ENCODE results near the gene OGDH.

OGDH gene

GRCh38 chr7:44743750-44744149, 137.3 kb downstream of the OGDH start:
- no peak for DNase-seq

- DNase-seq, result peak; percentile 98
Observed at GRCh38 chr7:44748045-44748947, 141.9 kb downstream of the OGDH start, which contains the start of gene ZMIZ2. ZMIZ2 (plus strand) TSS chr7:44748847; CDS start chr7:44756250, 7,403 bp downstream.

GRCh38 chr7:44748948-44749731, 142.7 kb downstream of the OGDH start:
- DNase-seq, result no peak

GRCh38 chr7:44749992-44750391, 143.6 kb downstream of the OGDH start:
- no peak for DNase-seq

GRCh38 chr7:44750424-44750823, 144.0 kb downstream of the OGDH start:
- DNase-seq, result no peak

- DNase-seq, result peak; percentile 82
Observed at GRCh38 chr7:44750921-44751571, 144.6 kb downstream of the OGDH start.

GRCh38 chr7:44752822-44753221, 146.4 kb downstream of the OGDH start:
- DNase-seq, result no peak

- DNase-seq, result no peak
Observed at GRCh38 chr7:44754802-44755697, 148.6 kb downstream of the OGDH start.

GRCh38 chr7:44755698-44756627, 149.5 kb downstream of the OGDH start:
- DNase-seq, result no peak

- no peak for DNase-seq
Observed at GRCh38 chr7:44756904-44757303, 150.5 kb downstream of the OGDH start.

- no peak for DNase-seq
Observed at GRCh38 chr7:44757311-44757710, 150.9 kb downstream of the OGDH start.

GRCh38 chr7:44757739-44758138, 151.3 kb downstream of the OGDH start:
- no peak for DNase-seq
